OCI-LY7 (cell line): ENCODE results near the gene TOLLIP.

Experiments
- CTCF ChIP-seq: fragments of 200-600 bp; sonication (generic); conservative IDR thresholded peaks from 2 replicates; pipeline ENCODE4 v1.5.1; 2014; ENCODE audit warnings: mild to moderate bottlenecking, antibody characterized with exemption, low read length, moderate library complexity, mixed read lengths
- EZH2phosphoT487 ChIP-seq: fragments of 200-600 bp; sonication (generic); IDR thresholded peaks from 2 replicates; pipeline ENCODE4 v1.6.1; 2018; ENCODE audit warnings: low read depth, borderline replicate concordance, mild to moderate bottlenecking, mixed run types, antibody characterized with exemption, low read length, moderate library complexity, mixed read lengths

GRCh38 chr11:1344056-1344635 lies 34.7 kb upstream of the TOLLIP start:
- TF ChIP-seq CTCF (no peak), EZH2phosphoT487 (no peak)
